ENCODE data around the gene R3HDM4.
"Not testable (repeated sequence)": the region's sequence is repeated elsewhere in the genome, so short reads cannot be mapped to it uniquely, and the experiment has no call there.

R3HDM4 gene

GRCh38 chr19:913080-913748, at the start of gene R3HDM4:
R3HDM4 (minus strand) TSS chr19:913219; CDS start chr19:913157, 62 bp downstream.
- peak; percentile 95 for DNase-seq (ENCODE audit: low spot score)

GRCh38 chr19:961866-962620, 49.0 kb upstream of the R3HDM4 start:
- DNase-seq (ENCODE audit: low spot score), result no peak

GRCh38 chr19:960601-960938, 47.6 kb upstream of the R3HDM4 start:
- no peak for DNase-seq (ENCODE audit: low spot score)

GRCh38 chr19:960020-960419, 47.0 kb upstream of the R3HDM4 start:
- DNase-seq (ENCODE audit: low spot score), result no peak

- DNase-seq (ENCODE audit: low spot score), result no peak
These were observed 46.2 kb upstream of the R3HDM4 start for GRCh38 chr19:958967-959855.

- DNase-seq (ENCODE audit: low spot score), result not testable (repeated sequence)
These were observed 44.6 kb upstream of the R3HDM4 start for GRCh38 chr19:957578-957977.

GRCh38 chr19:956766-957440, 43.9 kb upstream of the R3HDM4 start:
- DNase-seq (ENCODE audit: low spot score), result no peak

- no peak for DNase-seq (ENCODE audit: low spot score)
These were observed 43.1 kb upstream of the R3HDM4 start for GRCh38 chr19:955803-956765.

GRCh38 chr19:954672-955494, 41.9 kb upstream of the R3HDM4 start:
- DNase-seq (ENCODE audit: low spot score), result no peak

- DNase-seq (ENCODE audit: low spot score), result no peak
These were observed 41.3 kb upstream of the R3HDM4 start for GRCh38 chr19:954272-954671.

GRCh38 chr19:953445-954271, 40.6 kb upstream of the R3HDM4 start:
- DNase-seq (ENCODE audit: low spot score), result no peak

- no peak for DNase-seq (ENCODE audit: low spot score)
These were observed 39.8 kb upstream of the R3HDM4 start for GRCh38 chr19:952680-953444.

- DNase-seq (ENCODE audit: low spot score), result no peak
These were observed 39.1 kb upstream of the R3HDM4 start for GRCh38 chr19:952049-952679.

- DNase-seq (ENCODE audit: low spot score), result peak; percentile 87
These were observed 37.5 kb upstream of the R3HDM4 start for GRCh38 chr19:950352-951066.

GRCh38 chr19:948842-949496, 36.0 kb upstream of the R3HDM4 start:
- DNase-seq (ENCODE audit: low spot score), result no peak

GRCh38 chr19:947707-948539, 34.9 kb upstream of the R3HDM4 start:
- DNase-seq (ENCODE audit: low spot score), result no peak

Data from D341Med (cell line).